Myocyte (in vitro differentiated cells): ENCODE data around the gene GALK2. TPM values are rescaled to one million over a fixed set of nuclear protein-coding genes. Genes with fewer than 3 reads are reported as not detected.

Source experiments
- DNase-seq: peaks from one replicate; pipeline ENCODE4 v3.0.0-alpha.2; 2012; ENCODE audit warnings: low read depth
- total RNA-seq: library from RNA; depleted of rRNA; stranded (reverse); fragments of >200 nt; gene quantifications from 2 replicates; pipeline ENCODE4 v1.2.3, GENCODE V29; 2014

The GALK2 gene
- total RNA-seq, 1 donor from 2014 or later: 34.6 TPM

GRCh38 chr15:49278751-49279150, 108.7 kb downstream of the GALK2 start:
- peak; percentile 39 for DNase-seq

DNA sequence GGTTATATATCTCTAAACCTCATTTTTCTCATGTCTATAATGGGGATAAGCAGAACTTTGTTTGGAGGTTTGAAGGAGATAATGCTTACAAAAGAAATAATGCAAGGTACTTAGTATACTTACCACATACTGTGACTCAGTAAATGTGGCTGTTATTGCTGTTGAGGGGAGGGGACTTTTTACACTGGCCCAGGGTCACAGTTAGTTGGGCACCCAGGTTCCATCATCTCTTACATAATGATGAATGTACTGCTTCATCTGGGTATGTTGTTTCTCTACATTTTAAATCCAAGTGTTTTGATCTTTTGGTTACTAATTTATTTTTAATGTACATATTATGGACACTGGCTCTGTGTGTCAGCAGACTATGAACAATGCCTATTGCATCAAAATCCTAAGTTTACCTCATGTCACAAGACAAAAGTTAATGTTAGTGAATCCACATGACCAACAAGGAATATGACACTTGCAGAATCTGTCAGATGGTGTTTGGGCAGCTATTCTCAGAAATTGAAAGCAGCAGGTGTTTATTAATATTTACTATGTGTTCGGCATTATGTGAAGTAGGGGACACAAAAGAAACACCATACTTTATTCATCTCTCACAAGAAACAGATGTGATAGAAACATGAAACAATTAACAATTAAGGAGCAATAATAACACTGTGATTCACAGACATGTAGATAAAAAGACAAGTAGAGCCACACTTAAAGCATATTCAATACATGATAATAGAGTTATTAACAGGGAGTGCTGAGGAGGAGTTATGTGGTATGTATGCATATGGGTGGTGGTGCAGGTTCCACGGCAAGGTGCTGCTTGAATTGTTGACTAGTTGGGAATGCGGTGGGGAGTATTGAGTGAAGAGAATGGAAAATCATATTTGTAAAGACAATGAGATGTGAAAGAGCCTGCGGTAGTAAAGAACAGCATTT, 109.7 kb downstream of the GALK2 start:
- peak; percentile 84 for DNase-seq

- DNase-seq: peak; percentile 91
These were observed 112.3 kb downstream of the GALK2 start for GRCh38 chr15:49282366-49282765.

DNA sequence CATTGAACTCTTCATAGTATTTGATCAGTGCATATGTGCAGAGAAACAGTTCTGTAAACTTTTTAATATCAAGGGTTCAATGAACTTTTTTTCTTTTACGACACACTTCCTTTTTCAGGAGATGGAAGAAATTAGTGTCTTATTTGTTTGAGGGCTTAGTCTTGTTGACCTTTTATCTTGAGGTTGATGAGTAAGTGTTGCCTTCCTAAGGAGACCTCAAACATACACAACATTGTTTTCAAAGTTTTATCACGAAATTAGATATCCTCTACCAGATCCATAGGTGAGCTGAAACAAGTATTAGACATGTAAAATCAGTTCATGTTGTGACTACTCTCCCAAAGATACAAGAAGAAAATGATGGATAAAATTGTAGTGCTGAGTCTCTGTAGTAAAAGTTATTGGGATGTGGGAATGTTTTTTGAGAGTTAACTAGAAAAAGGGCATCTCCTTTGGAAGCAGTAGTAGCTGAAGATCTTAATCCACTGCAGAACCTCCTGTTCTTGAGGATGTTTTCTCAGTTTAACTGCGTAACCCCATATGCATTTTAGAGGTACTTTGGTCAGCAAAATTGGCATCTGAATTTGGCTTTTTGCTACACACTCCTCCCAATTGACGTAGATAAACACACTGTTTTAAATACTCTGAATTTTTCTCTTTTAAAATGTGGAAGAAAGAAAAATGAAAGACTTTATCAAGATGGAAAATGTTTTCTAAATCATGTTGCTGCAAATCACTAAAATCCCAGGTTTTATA, 116.8 kb downstream of the GALK2 start:
- DNase-seq: no peak

DNA sequence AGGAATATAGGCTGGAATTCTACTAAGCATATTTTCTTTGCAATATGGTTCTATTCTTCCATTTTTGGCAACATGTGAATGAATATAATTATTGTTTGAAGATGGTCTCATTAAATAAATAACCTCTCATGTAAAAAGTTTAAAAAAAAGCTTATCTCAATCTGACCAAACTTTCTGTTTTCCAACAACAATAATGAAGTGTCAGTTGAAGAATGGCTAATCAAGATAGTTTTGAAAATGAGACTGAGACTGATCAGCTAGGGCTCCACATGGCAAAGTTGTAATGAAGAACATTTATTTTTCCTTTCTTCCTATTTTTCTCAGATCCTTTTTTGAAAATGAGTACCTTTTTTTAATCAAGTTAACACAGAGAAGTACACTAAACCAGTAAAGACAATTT, 117.4 kb downstream of the GALK2 start:
- DNase-seq: no peak

GRCh38 chr15:49288391-49288790, 118.3 kb downstream of the GALK2 start:
- no peak for DNase-seq

GRCh38 chr15:49290191-49290590, 120.1 kb downstream of the GALK2 start:
- peak; percentile 84 for DNase-seq

GRCh38 chr15:49293941-49294340, 123.9 kb downstream of the GALK2 start:
- DNase-seq: no peak

GRCh38 chr15:49296258-49296657, 126.2 kb downstream of the GALK2 start:
- DNase-seq: no peak

DNA sequence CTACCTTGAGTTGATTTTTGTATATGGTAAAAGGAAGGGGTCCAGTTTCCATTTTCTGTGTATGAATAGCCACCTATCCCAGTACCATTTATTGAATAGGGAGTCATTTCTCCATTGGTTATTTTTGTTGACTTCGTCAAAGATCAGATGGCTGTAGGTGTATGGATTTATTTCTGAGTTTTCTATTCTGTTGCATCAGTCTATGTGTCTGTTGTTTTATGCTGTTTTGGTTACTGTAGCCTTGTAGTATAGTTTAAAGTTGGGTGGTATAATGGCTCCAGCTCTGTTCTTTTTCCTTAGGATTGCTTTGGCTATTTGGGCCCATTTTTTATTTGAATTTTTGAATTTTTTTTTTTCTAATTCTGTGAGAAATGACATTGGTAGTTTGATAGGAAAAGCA, 127.5 kb downstream of the GALK2 start:
- no peak for DNase-seq

GRCh38 chr15:49300856-49301255, 130.8 kb downstream of the GALK2 start:
- DNase-seq: no peak

DNA sequence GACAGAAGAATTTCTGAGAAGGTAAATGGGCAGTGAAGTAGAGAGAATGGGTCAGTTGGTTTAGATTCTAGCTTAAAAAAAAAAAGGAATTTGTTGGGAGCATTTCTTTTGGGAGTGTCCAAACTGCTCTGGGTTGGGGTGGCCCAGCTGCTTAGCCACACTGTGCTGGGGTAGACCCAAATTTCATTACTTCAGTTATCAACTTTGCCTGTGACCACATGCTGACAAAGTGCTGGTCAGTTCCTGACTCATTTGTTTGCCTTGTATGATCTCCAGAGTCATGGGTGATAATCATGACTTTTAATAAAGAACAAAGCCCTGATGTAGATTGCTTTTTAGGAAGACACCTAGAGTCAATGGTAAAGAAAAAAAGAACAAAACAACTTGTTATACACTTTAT, 131.5 kb downstream of the GALK2 start:
- DNase-seq: peak; percentile 56

DNA sequence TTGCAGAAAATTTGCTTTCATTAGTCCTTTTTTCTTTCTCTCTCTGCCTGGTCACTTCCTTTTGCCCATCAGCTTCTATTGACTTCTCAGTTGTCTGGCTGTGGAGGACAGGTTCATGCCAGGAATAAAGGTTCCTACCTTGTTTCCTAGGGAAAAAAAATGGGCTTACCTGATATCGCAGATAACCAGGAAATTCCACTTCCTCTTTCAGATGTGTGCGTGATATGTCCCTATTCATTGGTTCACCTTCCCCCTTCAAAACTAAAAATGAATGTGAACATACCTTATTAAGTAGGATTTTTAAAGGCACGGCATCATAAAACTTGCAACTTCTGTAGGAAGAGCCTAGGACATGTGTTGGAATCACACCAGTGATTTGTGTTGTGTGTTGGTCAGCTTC, 133.0 kb downstream of the GALK2 start:
- DNase-seq: no peak

DNA sequence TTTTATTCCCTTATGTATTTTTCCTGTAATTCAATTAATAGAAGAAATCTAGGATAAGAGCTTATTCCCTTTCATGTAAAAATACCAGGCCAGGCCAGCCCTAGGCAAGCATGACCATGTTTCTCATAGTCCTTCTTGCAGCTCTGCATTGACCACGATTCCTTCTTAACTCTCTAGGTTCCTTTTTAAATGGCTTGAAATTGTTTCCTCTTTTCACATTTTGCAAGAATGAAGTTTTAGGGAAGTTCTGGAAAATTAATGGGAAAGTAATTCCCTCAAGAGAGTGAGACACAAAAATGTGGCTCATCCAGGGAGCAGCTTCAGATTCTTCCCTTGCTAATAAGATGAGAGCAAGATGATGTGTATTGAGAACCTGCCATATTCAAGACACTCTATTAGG, 136.5 kb downstream of the GALK2 start:
- no peak for DNase-seq

DNA sequence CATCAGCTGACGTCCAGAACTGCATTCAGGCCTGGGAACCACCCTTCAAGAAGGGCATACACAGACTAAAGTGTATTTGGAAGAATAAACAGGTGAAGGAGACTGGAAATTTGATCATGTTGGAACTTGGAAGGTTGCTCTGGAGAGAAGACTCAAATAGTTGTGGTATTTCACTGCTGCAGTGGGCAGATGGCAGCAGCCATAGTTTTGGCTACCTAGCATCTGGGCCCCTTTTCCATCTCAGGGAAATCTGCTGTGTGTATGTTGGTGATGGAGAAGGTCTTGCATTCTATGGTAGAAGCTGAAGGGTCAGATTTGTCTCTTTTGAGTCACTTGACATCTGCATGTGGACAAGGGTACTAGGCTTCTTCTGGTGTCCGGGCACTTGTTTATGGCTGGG, 138.6 kb downstream of the GALK2 start:
- DNase-seq: peak; percentile 83

DNA sequence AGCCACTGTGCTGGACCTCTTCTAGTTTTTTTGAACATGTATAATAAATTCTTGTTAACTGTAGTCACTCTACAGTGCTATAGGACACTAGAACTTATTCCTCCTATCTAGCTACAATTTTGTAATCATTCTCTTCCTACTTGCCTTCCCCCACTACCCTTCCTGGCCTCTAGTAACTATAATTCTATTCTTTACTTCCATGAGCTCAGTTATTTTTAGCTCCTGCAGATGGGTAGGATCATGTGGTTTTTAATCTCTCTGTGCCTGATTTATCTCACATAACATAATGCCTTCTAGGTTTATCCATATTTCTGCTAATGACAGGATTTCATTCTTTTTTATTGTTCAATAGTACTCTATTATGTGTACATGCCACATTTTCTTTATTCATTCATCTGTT, 139.8 kb downstream of the GALK2 start:
- DNase-seq: peak; percentile 53

- peak; percentile 82 for DNase-seq
These were observed 143.6 kb downstream of the GALK2 start for GRCh38 chr15:49313650-49314049.

GRCh38 chr15:49314716-49315115, 144.7 kb downstream of the GALK2 start:
- peak; percentile 48 for DNase-seq

- no peak for DNase-seq
These were observed 145.4 kb downstream of the GALK2 start for GRCh38 chr15:49315391-49315823.

DNA sequence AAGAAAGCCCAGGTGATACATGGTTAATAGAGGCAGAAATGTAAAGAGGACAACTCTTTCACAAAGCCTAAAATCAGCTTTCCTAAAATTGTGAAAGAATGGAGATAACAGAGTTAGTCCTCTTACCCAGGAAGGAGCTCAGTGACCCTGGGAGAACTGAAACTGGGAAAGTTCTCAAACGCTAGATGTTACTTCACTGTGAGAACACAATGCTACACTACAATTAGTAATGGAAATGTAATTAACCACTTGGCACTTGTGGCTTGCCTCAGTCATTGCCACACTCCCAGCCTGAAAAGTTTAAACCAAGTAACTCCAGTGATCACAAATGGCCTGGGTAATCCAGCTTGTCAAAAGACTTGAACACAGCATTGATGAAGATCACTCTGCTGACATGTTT, 150.3 kb downstream of the GALK2 start:
- no peak for DNase-seq

GRCh38 chr15:49323207-49323606, 153.2 kb downstream of the GALK2 start:
- no peak for DNase-seq

DNA sequence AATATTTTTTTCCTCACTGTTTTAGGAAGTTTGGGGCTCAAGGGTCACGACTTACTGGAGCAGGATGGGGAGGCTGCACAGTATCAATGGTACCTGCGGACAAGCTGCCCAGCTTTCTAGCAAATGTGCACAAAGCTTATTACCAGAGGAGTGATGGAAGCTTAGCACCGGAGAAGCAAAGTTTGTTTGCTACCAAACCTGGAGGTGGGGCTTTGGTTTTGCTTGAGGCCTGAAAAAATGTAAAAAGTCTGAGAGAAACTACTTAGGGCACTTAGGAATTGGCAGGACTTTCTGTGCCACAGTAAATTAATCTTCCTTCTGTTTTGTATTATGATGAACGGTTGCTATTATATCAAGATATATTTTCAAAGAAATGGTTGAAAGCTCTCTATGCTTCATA, 157.9 kb downstream of the GALK2 start:
- no peak for DNase-seq
